ENCODE data around the gene CCNL1.
"Not testable (repeated sequence)": the region's sequence is repeated elsewhere in the genome, so short reads cannot be mapped to it uniquely, and the experiment has no call there.

CCNL1 gene

GRCh38 chr3:157190380-157190872 is 30.5 kb upstream of the CCNL1 start:
- DNase-seq (ENCODE audit: low read depth, low spot score): no peak
- TF ChIP-seq CTCF (IDR thresholded peaks at IDR 0.05; ENCODE audit: low read depth, low read length): no peak
- in situ Hi-C loops (cut with HindIII; ENCODE audit: low sequenced_read_pairs): no loop called here
- no peak overlapping the region for H3K4me3 ChIP-seq (ENCODE audit: low read depth, low read length)

- H3K4me3 ChIP-seq (ENCODE audit: low read depth, low read length): no peak overlapping the region
- no peak for TF ChIP-seq CTCF (IDR thresholded peaks at IDR 0.05; ENCODE audit: low read depth, low read length)
- no peak for DNase-seq (ENCODE audit: low read depth, low spot score)
- in situ Hi-C loops (cut with HindIII; ENCODE audit: low sequenced_read_pairs): no loop called here
Observed at GRCh38 chr3:157188391-157188790, 28.4 kb upstream of the CCNL1 start.

GRCh38 chr3:157182879-157183278 is 22.9 kb upstream of the CCNL1 start:
- no peak overlapping the region for H3K4me3 ChIP-seq (ENCODE audit: low read depth, low read length)
- no peak for DNase-seq (ENCODE audit: low read depth, low spot score)
- in situ Hi-C loops (cut with HindIII; ENCODE audit: low sequenced_read_pairs): no loop called here
- no peak for TF ChIP-seq CTCF (IDR thresholded peaks at IDR 0.05; ENCODE audit: low read depth, low read length)

GRCh38 chr3:157180262-157180661 is 20.3 kb upstream of the CCNL1 start:
- no peak overlapping the region for H3K4me3 ChIP-seq (ENCODE audit: low read depth, low read length)
- no peak for DNase-seq (ENCODE audit: low read depth, low spot score)
- no peak for TF ChIP-seq CTCF (IDR thresholded peaks at IDR 0.05; ENCODE audit: low read depth, low read length)
- in situ Hi-C loops (cut with HindIII; ENCODE audit: low sequenced_read_pairs): no loop called here

GRCh38 chr3:157179365-157179803 is 19.4 kb upstream of the CCNL1 start:
- in situ Hi-C loops (cut with HindIII; ENCODE audit: low sequenced_read_pairs): no loop called here
- no peak for TF ChIP-seq CTCF (IDR thresholded peaks at IDR 0.05; ENCODE audit: low read depth, low read length)
- no peak for DNase-seq (ENCODE audit: low read depth, low spot score)

GRCh38 chr3:157178503-157179364 is 18.8 kb upstream of the CCNL1 start:
- in situ Hi-C loops (cut with HindIII; ENCODE audit: low sequenced_read_pairs): not testable (repeated sequence)

More at GRCh38 chr3:157179365-157179803, 19.4 kb upstream of the CCNL1 start:
- no peak overlapping the region for H3K4me3 ChIP-seq (ENCODE audit: low read depth, low read length)

GRCh38 chr3:157177801-157178453 is 18.0 kb upstream of the CCNL1 start:
- H3K4me3 ChIP-seq (ENCODE audit: low read depth, low read length); in situ Hi-C loops (cut with HindIII; ENCODE audit: low sequenced_read_pairs); DNase-seq (ENCODE audit: low read depth, low spot score): not testable (repeated sequence)

More at GRCh38 chr3:157178503-157179364, 18.8 kb upstream of the CCNL1 start:
- not testable (repeated sequence) for H3K4me3 ChIP-seq (ENCODE audit: low read depth, low read length); DNase-seq (ENCODE audit: low read depth, low spot score)
